NCI-H524 (cell line): ENCODE measurements around the gene PRKCB.

ENCODE experiments used
- DNase-seq, 2 experiments: peaks; one replicate each; lab custom pipeline; 2025; lab: John Stamatoyannopoulos, UW

The PRKCB gene

DNA sequence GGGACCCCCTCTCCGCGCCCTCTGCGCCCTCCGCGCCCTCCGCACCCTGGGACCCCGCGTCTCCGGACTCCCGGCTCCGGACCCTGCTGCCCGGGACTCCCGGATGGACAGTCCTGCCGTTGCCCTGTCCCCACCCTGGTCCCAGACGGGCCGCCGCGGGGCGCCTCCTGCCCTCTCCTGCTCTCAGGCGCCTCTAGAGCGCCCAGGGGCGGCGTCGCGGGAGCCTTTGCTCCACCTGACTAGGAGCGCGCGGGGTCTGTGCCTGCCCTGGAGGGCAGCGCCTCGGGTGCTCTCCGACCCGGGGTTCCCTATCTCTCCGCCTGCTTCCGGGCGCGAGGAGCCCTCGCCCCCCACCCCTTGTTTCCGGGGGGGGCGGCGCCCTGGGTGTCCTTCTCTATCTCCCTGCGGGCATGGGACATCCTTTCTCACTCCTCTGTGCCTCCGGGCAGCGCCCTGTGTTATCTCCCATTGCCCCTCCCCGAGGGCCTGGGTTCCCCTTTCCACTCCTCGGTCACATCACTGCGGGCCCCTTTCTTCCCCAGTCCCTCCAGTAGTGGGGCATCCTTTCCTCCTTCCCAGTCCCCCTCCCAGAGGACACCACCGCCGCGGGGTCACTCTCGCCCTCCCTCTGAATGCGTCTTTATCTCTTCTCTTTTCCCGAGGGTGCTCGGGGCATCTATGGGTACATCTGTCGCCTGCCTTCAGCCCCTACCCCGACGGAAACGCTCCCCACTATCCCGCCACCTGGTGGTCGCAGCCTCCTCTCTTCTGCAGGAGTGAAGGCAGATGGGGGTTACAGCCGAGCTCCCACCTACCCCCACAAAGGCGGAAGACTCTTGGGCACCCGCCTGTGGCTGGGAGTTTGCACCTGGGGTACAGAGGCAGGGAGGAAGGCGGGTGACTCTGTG is 875 bp downstream of the PRKCB start:
- DNase-seq = no peak

DNA sequence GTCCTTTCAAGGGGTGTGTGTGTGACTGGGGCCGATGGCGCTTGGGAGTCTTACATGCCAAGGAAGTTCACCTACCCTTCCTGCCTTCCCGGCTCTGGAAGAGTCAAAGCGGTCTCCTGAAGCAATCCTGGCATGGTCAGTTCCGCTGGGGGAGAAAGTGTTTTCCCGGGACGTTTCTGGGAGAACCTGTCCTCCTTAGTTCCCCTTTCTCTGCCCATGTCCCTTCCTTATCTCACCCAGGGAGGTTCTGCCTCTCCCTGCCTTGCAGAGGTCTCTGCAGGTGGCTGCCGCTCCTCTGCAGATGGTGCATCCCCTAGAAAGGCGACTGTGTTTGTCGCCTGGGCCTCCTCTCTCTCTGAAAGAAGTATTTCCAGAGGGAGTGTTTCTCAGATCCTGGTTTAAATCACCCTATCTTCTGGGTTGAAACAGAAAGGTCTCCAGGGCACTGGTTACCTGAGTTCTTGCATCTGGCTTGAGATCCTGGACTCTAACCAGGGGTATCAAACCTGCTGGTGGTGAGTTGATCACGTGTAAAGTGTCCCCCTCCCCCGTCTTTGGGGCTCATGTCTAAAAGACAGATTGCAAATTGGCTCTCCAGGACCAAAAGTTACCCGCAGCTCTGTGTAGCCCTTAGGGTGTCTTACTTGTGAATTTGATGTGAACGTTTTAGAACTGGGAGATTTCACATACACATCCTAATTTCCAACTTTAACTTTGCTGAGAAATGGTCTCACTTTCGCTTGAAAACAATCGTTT is 1.9 kb downstream of the PRKCB start:
- DNase-seq = no peak

DNA sequence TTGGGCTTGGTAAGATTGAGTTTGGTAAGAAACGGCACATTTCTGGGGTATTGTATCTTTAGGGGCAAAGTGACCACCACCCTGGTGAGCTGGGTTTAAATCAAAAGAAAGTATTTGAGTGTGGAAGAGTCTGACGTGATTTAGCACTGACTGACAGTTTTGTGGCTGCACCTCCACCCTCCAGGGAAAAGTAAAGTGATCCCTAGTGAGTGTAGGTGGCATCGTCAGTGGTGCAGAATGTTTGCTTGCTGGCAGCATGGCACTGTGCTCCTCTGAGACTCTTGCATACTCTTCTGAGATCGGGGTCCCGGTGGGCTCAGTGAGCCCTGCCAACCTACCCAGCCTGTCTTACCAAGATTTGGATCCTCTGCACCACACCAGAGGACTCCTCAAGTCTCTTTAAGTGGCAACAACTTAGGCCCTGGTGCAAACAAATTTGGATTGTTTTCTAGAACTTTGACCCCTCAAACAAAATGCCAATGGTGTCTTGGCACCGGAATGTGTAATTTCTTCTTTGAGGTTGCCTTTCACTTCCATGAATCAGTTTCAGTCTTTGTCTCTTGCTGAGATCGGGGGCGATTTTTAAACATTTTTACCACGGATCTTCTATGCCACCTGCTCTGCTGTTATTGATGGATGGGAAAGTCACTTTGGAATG is 2.8 kb downstream of the PRKCB start:
- no peak for DNase-seq

DNA sequence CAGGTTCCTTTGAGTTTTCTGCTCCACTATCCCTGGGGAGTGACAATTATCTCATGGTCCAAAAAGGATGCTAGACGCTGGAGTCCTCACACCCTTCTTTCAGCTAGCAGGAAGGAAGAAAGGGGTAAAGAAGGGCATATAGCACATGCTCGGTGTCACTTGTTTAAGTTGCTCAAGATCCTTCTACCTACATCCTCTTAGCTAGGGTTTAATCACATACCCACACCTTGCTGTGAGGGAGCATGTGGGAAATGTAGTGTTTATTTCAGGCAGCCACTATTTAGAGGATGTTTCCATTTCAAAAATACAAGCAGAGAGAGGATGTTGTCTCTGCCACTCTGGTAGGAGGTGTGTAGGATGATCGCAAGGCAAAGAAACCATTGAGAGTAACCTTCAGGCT is 4.5 kb downstream of the PRKCB start:
- DNase-seq = no peak

DNA sequence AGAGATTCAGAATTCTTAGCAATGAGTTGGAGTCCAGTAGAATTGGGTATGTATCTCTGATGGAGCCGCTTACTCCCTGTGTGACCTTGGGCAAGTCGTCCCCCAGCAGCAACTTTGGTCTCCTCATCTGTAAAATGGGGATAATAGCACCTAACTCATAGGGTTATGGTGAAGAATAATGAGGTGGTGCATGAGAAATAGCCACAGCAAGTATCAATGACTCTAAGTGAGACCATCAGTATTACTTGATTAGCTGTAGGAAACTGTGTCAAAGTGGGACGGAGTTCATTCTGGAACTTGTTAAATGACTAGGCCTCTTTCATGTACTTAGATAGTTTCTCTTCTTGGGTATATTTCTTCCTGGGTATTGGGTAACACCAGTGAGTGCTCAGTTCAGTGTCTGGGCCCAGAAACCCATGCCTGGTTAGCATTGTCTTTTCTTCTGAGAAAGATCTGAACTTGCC is 6.4 kb downstream of the PRKCB start:
- DNase-seq = no peak

DNA sequence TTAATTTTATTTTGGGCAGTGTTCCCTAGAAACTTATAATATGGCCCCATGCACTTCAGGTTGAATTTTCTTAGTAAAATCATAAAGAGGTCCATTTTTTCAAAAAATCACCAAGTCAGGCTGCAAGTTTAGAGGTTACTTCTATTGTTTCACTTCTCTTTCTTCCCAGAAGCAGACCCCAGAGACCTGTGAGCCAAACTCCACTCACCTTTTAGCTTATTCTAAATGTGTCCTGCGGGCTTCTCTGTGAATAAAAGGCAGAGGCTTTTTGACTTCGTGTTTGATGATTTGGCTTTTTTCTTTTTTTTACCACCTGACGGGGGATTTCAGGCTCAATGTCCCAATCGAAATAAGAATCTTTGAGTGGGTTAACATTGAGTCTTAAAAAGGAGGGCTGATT is 7.4 kb downstream of the PRKCB start:
- DNase-seq = no peak

DNA sequence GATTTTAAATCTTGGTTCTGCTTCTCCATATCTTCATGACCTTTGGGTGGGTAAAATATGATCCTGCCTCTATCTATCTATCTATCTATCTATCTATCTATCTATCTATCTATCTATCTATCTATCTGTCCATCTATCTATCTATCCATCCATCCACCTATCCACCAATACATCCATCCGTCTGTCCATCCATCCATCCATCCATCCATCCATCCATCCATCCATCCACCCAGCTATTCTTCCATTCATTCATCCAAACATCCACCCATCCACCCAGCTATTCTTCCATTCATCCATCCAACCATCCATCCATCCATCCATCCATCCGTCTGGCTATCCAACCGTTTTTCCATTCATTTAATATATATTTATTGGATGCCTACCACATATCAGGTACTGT is 11.5 kb downstream of the PRKCB start:
- no peak for DNase-seq

DNA sequence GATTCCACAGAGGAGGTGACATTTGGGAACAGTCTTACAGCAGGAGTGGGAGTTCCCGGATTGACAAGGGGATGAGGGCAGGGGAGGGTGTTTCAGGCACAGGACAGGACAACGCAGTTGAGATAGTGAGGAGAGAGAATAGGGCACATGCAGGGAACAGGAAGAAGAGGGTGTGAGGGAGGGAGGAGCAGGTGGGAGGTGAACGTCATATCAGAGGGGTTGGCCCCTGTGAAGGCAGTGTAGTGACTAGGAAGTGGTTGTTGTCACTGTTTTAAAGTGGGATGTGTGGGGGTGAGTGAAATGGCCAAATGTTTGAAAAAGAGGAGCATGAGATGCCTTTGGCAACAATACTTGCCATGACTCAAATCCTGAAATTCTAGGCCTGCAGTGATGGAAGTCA is 12.2 kb downstream of the PRKCB start:
- DNase-seq = no peak

DNA sequence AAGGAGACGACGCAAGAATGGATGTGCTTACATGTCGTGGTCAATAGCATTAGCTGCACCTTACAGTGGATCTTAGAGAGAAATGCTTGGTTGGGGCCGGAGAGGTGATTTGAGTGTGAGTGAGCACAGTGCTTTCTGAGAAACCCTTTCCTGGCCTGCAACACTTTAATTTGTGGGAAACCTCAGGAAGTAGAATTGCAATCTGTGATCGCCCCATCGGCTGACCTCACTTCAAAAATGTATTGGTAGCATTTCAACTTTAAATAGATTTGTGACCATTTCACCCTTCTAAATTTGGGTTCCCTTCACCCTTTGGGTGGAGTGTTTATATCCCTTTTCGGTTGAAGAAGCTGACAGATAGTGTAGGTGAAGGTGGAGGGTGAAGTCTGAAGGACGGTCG is 13.2 kb downstream of the PRKCB start:
- no peak for DNase-seq

DNA sequence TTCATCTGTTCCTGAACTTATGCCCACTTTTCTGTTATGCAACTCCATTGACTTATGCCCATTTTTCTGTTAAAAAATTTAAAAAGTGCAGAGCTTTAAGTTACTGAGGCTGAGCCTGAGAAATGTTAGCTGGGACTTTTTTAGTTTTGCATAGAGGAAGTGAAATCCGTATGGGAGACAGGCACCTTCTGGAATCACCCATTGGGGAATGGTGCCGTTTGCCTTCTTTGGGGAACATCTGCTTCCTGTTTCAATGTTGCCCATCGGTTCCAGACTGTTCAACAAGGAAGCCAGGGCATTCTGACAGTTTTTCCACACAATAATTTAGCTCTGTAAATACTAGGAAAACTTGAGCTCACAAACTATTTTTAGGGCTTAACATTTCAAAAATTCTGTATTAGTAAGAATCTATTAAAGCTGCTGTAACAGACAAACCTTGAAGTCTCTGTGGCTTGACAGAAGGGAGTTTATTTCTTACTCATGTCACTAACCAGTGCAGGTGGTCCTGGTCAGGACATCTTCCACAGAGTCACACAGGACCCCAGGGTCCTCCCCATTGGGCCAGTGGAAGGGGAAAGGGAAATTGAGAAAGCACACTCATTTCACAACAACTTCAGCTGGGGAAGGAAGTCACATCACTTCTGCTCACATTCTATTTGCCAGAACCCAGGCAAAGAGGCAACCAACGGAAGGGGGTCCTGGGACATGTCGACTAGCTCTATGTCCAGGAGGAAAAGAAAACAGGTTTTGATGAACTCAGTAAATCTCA is 17.2 kb downstream of the PRKCB start:
- no peak for DNase-seq

DNA sequence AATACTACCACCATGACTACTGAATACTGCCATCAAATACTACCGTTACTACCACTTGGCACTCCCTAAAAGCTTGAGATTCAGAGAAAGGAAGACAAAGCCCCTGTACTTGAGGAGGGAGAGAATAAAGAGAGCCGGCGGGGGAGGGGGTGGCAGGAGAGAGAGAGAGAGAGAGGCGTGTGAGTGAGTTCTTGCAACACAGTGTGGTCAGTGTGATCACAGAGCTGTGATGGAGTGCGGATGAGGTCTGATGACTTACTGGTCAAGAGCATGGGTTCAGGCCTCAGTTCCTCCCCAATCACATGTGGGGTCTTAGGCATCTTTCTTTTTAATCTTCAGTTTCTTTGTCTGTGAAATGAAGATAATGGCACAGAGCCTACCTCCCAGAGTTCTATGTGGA is 19.2 kb downstream of the PRKCB start:
- DNase-seq = no peak

DNA sequence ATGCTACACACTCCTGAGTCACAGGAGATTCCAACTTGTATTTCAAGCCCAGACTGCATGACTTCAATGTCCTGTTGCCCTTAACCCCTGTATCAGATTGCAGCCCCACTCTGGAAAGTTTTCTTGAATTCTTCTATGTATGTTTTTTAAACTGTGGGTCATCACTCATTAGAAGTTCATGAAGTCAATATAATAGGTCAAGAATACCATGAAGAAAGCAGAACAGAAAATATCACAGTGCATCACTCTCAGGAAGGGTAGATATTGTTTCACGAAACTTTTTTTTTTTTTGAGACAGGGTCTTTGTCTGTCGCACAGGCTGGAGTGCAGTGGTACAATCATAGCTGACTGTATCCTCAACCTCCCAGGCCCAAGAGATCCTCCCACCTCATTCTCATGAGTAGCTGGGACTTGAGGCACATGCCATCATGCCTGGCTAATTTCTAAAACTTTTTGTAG is 20.5 kb downstream of the PRKCB start:
- no peak for DNase-seq

DNA sequence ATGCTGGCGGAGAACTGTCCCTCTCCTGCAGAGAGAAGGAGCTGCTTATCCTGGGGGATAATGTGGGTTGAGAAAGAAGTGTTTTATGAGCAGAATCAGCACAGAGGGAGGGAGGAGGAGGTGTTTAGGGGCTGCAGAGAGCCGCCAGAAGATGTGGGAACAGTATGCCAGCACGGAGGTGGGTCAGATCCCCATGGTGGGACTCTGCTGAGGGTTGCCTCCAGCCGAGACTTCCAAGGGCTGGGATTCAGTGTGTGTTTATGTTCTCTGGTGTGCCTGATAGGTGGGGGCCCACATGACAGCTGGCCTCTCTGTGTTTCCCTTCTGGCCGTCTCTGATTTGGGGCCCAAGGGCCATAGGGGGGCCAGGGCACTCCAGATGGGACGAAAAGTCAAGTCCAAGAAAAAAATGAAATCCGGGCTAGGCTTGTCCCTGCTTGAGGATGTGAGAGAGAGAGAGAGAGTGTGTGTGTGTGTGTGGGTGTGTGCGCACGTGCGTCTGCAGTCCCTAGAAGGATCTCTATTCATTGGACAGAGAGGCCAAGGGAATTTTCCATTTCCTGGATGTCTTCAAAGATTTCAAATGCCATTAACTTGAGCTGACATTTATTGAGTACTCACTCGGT is 21.6 kb downstream of the PRKCB start:
- DNase-seq = no peak

DNA sequence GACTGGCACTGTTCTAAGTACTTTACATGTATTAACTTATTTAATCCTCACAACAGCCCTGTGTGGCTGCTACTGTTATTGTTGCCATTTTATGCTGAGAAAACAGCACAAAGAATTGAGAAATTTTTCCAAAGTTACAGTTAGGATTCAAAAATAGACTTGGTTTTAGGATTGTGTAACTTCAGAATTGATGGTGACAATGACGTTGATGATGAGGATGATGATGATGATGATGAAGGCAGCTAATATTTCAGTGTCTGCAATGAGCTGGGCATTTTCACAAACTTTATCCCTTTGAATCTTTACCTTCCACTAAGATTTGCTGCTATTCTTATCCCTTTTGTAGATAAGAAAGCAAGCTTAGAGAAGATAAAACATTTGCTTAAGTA is 22.1 kb downstream of the PRKCB start:
- no peak for DNase-seq

DNA sequence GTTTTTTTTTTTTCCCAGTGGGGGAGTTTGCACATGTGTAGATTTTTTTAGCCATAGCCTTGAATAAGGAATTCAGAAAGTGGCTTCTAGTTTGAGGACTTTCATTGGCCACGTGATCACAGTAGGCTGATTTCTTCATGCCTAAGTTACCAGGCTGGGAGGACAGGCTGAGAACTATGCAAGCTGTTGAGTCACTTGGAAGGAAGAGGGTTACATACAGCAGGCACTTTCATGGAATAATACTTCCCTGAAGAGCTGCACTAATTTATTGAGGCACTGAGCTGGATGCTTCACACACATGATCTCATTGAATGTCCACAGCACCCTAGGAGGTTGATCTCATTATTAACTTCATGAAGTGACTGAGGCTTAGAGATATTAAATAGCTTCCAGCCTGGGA is 22.8 kb downstream of the PRKCB start:
- no peak for DNase-seq

DNA sequence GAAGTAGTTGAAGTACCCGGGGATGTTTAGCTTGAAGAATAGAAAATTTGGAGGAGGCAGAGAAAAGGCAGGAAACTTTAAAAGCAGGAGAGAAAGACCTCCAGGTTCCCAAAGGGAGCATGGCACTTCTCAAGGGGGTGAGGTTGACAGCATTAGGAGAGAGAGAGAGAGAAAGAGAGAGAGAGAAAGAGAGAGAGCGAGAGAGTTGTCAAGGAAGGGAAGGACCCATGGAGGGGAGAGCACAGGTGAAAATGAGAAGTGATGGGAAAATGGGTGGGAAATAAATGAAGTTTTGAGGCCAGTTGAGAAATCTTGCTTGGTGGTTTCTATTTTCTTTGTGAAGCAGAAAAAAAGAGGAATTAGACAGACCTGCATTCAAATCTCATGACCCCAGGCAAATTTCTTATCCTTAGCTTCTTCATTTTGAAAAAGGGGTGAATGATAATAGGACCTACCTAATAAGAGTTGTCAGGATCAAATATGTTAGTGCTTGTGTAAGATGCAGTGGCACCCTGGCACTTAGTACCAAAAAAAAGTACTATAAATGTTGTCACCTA is 24.0 kb downstream of the PRKCB start:
- DNase-seq = no peak

DNA sequence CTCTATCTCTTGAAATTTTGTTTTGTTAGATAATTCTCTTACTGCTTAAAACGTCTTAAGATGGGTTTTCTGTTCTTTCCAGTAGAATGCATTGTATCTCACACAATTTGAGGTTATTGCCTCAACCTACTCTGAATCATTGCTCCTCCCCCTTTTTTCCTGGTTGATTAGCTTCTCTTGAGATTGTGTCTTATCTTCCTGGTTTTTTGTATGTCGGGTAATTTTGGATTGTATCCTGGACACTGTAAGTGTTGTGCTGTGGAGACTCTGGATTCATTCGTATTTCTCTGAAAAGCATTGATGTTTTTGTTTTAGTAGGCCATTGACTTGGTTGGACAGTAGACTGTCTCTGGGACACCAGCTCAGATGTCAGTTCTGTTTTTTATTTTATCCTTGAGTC is 26.1 kb downstream of the PRKCB start:
- DNase-seq = no peak

DNA sequence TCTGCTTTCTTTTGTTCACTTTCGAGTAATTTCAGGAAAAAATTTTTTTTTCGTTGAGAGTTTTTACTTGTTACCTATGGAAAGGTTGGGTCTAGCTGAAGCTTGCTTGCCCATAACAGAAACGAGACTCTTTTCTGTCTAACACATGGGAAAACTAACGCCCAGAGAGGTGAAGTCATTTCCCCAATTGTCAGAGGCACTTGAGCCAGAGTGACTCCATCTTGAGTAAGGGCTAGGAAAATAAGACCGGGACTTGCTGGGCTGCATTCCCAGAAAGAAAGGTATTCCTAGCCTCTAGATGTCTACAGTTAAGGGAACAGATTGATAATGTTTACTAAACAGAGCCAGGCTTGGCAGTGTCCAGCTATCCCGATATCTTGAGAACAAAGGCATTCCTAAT is 26.8 kb downstream of the PRKCB start:
- DNase-seq = no peak

DNA sequence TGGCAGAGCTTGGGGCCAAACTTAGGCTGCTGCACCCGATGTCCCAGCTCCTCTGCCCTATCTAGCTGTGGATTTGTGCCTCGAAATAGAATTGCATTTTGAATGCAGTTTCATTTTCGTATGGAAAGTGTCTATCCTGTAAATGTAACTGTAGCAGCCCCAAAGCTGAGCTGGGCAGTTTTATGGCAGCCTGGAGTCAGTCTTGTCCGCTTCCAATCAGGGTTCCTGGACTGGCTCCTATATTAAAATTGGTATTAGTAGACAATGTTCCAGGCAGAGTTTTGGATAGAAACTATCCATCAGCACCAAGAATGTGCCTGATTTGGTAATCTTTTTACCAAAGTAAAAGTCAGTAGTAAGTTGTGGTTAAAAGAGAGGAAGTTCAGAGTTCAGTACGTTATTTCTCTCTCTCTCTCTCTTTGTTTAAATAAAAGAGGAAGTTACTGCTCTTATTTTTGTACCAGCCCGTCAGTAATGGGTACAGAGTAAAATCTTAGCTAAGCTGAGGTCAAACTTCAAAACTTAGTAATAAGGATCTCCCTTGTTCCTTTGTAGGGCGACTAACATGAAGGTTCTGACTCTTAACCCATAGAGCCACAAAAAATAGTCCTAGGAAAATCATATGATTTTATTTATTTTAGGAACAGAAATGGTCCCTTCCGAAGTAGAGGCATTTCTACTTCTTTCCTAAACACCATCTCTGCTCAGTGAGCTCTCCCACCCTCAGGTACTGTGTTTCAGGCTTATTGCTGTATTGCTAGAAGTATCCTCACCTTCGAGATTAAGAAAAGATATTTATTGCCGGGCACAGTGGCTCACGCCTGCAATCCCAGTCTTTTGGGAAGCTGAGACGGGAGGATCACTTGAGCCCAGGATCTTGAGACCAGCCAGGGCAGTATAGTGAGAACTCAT is 28.0 kb downstream of the PRKCB start:
- no peak for DNase-seq

DNA sequence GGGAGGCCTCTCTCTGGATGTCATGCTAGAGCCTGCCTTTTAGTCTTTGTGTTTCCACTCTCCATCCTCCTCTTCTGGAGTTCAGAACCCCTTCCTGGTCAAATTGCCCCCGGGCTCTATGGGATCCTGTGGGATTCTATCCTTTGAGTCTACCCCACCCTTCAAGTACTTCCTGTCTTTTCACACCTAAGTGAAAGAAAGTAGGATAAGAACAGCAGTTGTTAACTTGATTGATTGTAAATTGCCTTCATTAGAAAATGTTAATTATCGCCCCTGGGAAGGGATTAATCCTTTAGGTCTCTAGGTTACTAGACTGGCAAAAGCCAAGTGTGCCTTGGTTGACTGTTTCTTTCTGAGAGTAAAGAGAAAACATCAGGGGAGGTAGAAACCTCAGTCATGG is 30.1 kb downstream of the PRKCB start:
- DNase-seq = no peak
